ENCODE data around the gene STXBP6.

The STXBP6 gene

GRCh38 chr14:24798911-24799462, 251.0 kb downstream of the STXBP6 start (continued):
- TF ChIP-seq TSHZ1 (tag by site-specific recombination; IDR thresholded peaks at IDR 0.05; ENCODE audit: borderline replicate concordance) (no peak), YY2 (tag by site-specific recombination; IDR thresholded peaks at IDR 0.05) (no peak), ZNF654 (tag by site-specific recombination; IDR thresholded peaks at IDR 0.05; ENCODE audit: low read depth) (no peak), ZNF544 (tag by site-specific recombination; IDR thresholded peaks at IDR 0.05) (no peak)

GRCh38 chr14:24795406-24795805, 254.5 kb downstream of the STXBP6 start:
- H3K27ac ChIP-seq (ENCODE audit: extremely low read depth, low read depth, low read length): no peak overlapping the region
- H3K9me3 ChIP-seq (ENCODE audit: control insufficient read depth, insufficient read depth, low read depth, low read length): no peaks in the 10 kb centered on the region
- no peaks in the 10 kb centered on the region for H3K4me1 ChIP-seq (ENCODE audit: control insufficient read depth, insufficient read depth, low read length)
- H3K4me3 ChIP-seq (ENCODE audit: low read depth, low read length): no peak overlapping the region
- CTCF ChIA-PET: interaction anchor here (2.6 kb wide), 1 partner anchor 11 kb away, joined by 14 read pairs; no protein-coding TSS in a partner anchor
- no peak for TF ChIP-seq KLF9 (tag by site-specific recombination; IDR thresholded peaks at IDR 0.05; ENCODE audit: low read depth)
- TF ChIP-seq HOXA7 (CRISPR knock-in tag; IDR thresholded peaks at IDR 0.05; ENCODE audit: borderline replicate concordance): no peak
- no peak for TF ChIP-seq ZBTB21 (tag by site-specific recombination; IDR thresholded peaks at IDR 0.05)
- TF ChIP-seq ZFP41 (tag by site-specific recombination; IDR thresholded peaks at IDR 0.05; ENCODE audit: borderline replicate concordance): no peak
- no peak for TF ChIP-seq ZNF133 (tag by site-specific recombination; IDR thresholded peaks at IDR 0.05)
- no peak for TF ChIP-seq ZNF169 (tag by site-specific recombination; IDR thresholded peaks at IDR 0.05)
- TF ChIP-seq ZNF521 (tag by site-specific recombination; IDR thresholded peaks at IDR 0.05): no peak
- no peak for TF ChIP-seq ZNF513 (tag by site-specific recombination; IDR thresholded peaks at IDR 0.05)
- TF ChIP-seq ZNF404 (tag by site-specific recombination; IDR thresholded peaks at IDR 0.05): no peak
- TF ChIP-seq ZNF37A (tag by site-specific recombination; IDR thresholded peaks at IDR 0.05): no peak
- no peak for TF ChIP-seq RBAK (tag by site-specific recombination; IDR thresholded peaks at IDR 0.05)
- no peak for TF ChIP-seq PRDM2 (tag by site-specific recombination; IDR thresholded peaks at IDR 0.05; ENCODE audit: borderline replicate concordance)
- no peak for TF ChIP-seq ZBTB26 (tag by site-specific recombination; optimal IDR thresholded peaks at IDR 0.05)
- TF ChIP-seq ZNF423 (tag by site-specific recombination; IDR thresholded peaks at IDR 0.05): no peak
- TF ChIP-seq ZNF221 (tag by site-specific recombination; IDR thresholded peaks at IDR 0.05; ENCODE audit: borderline replicate concordance): no peak
- TF ChIP-seq SALL2 (tag by site-specific recombination; IDR thresholded peaks at IDR 0.05; ENCODE audit: borderline replicate concordance): no peak
- TF ChIP-seq ZNF10 (tag by site-specific recombination; IDR thresholded peaks at IDR 0.05): no peak
- TF ChIP-seq ZNF473 (tag by site-specific recombination; IDR thresholded peaks at IDR 0.05): no peak
- no peak for TF ChIP-seq ZNF623 (tag by site-specific recombination; IDR thresholded peaks at IDR 0.05)
- POLR2A ChIA-PET: no interaction called here
- H3K36me3 ChIP-seq (ENCODE audit: control insufficient read depth in 2 of 2, insufficient read depth in 1 of 2, low read length in 2 of 2): no peaks in the 10 kb centered on the region

All from HEK293 (cell line).